CD4-positive, alpha-beta T cell treated with Interleukin-15 for 1 hour (primary cell): ENCODE results near the gene UNC93A.
"Not testable (repeated sequence)": the region's sequence is repeated elsewhere in the genome, so short reads cannot be mapped to it uniquely, and the experiment has no call there.

ENCODE experiments used
- DNase-seq: peaks from one replicate; pipeline ENCODE4 v3.0.0-alpha.2; 2020

The UNC93A gene

GRCh38 chr6:167294651-167295494, 3.8 kb downstream of the UNC93A start:
- DNase-seq = no peak

GRCh38 chr6:167295495-167296292, 4.6 kb downstream of the UNC93A start:
- DNase-seq = no peak

- DNase-seq = no peak
Observed at GRCh38 chr6:167296293-167296690, 5.2 kb downstream of the UNC93A start.

GRCh38 chr6:167296902-167297301, 5.8 kb downstream of the UNC93A start:
- no peak for DNase-seq

- no peak for DNase-seq
Observed at GRCh38 chr6:167298127-167298526, 7.0 kb downstream of the UNC93A start.

GRCh38 chr6:167299641-167300308, 8.7 kb downstream of the UNC93A start:
- no peak for DNase-seq

GRCh38 chr6:167300902-167301777, 10.0 kb downstream of the UNC93A start:
- no peak for DNase-seq

- no peak for DNase-seq
Observed at GRCh38 chr6:167302074-167302473, 11.0 kb downstream of the UNC93A start.

- DNase-seq = no peak
Observed at GRCh38 chr6:167302796-167303195, 11.7 kb downstream of the UNC93A start.

GRCh38 chr6:167303675-167304625, 12.8 kb downstream of the UNC93A start:
- DNase-seq = no peak

GRCh38 chr6:167304912-167305311, 13.8 kb downstream of the UNC93A start:
- DNase-seq = no peak

- DNase-seq = no peak
Observed at GRCh38 chr6:167305796-167306195, 14.7 kb downstream of the UNC93A start.

GRCh38 chr6:167306401-167306998, 15.4 kb downstream of the UNC93A start:
- no peak for DNase-seq

GRCh38 chr6:167307342-167307955, 16.3 kb downstream of the UNC93A start:
- DNase-seq = no peak

GRCh38 chr6:167308207-167308606, 17.1 kb downstream of the UNC93A start:
- no peak for DNase-seq

- DNase-seq = not testable (repeated sequence)
Observed at GRCh38 chr6:167309355-167310192, 18.5 kb downstream of the UNC93A start.

GRCh38 chr6:167311286-167311685, 20.2 kb downstream of the UNC93A start:
- DNase-seq = no peak

GRCh38 chr6:167311691-167312090, 20.6 kb downstream of the UNC93A start:
- not testable (repeated sequence) for DNase-seq

GRCh38 chr6:167314180-167314821, 23.2 kb downstream of the UNC93A start:
- no peak for DNase-seq
